Lower leg skin (tissue), 4 donors: ENCODE measurements around the gene TP53RK. TPM values are rescaled to one million over a fixed set of nuclear protein-coding genes. Genes with fewer than 3 reads are reported as not detected.
A peak's percentile ranks its signal among the peaks of the same experiment; 100 is the strongest.

Source experiments
- DNase-seq, 2 donors: peaks; one replicate each; pipeline ENCODE4 v3.0.0-alpha.2; 2019; ENCODE audit warnings: low spot score in 2 of 2
- H3K4me3 ChIP-seq: fragments of 200-600 bp; sonication (generic); 2 replicates; pipeline ENCODE4 v1.5.1; 2017; ENCODE audit warnings: mild to moderate bottlenecking, low read depth; ENCODE audit not compliant: poor library complexity, severe bottlenecking
- POLR2A ChIP-seq, 2 donors: fragments of 450-650 bp; IDR thresholded peaks; one replicate each; pipeline ENCODE4 v1.6.1; 2016 to 2017; ENCODE audit warnings: antibody characterized with exemption in 2 of 2, mild to moderate bottlenecking in 1 of 2, moderate library complexity in 1 of 2
- WGBS, 2 donors: methylation state at CpG; one replicate each; pipeline ENCODE4 v1.1.5; 2018; 5-methylcytosine and 5-hydroxymethylcytosine counted together
- intact Hi-C: fragments of 100-400 bp; cut with DNase I; formaldehyde crosslinking; loops from one replicate; pipeline ENCODE4 v1.15.0; 2023; ENCODE audit warnings: low total_unique reads
- total RNA-seq, 4 donors: library from RNA; depleted of rRNA; stranded (reverse); fragments of >200 nt; gene quantifications; one replicate each; pipeline ENCODE4 v1.1.0, GENCODE V29; 2016
- TF ChIP-seq, protein P1 (sequence below), 3 donors: fragments of 450-650 bp; IDR thresholded peaks; one replicate each; pipeline ENCODE4 v1.5.1; 2016; ENCODE audit warnings: antibody characterized with exemption in 3 of 3, mild to moderate bottlenecking in 3 of 3, moderate library complexity in 2 of 3

TP53RK gene
- total RNA-seq, 4 donors from 2014 or later: 19.5 to 28.6 (median 24.0) TPM

DNA sequence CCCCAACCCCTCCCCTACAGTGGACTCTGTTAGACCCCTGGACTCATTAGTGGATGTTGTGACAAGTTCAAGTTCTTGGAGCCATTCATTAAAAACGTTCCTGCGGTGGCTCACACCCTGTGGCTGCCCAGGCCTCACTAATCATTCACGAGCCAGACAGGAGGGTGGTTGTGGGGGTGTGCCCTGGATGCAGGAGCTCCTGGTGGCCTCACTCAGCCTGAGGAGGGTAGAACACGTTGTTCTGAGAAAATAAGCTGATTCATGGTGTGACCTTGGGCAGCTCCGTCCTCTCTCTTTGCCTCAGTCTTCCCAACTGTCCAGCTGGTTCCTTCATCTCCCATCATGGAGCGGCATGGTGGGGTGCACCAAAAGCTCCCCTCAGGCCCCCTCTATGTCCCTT, 54.7 kb downstream of the TP53RK start:
- DNase-seq: peak in 1 of 2 donors; percentile 53
- 76 to 79% methylated on average over 6 of the region's 6 CpGs for WGBS, 2 donors
- no peak for TF ChIP-seq POLR2A (IDR thresholded peaks at IDR 0.05)
- TF ChIP-seq, protein P1, sequence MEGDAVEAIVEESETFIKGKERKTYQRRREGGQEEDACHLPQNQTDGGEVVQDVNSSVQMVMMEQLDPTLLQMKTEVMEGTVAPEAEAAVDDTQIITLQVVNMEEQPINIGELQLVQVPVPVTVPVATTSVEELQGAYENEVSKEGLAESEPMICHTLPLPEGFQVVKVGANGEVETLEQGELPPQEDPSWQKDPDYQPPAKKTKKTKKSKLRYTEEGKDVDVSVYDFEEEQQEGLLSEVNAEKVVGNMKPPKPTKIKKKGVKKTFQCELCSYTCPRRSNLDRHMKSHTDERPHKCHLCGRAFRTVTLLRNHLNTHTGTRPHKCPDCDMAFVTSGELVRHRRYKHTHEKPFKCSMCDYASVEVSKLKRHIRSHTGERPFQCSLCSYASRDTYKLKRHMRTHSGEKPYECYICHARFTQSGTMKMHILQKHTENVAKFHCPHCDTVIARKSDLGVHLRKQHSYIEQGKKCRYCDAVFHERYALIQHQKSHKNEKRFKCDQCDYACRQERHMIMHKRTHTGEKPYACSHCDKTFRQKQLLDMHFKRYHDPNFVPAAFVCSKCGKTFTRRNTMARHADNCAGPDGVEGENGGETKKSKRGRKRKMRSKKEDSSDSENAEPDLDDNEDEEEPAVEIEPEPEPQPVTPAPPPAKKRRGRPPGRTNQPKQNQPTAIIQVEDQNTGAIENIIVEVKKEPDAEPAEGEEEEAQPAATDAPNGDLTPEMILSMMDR (IDR thresholded peaks at IDR 0.05): no peak
- H3K4me3 ChIP-seq: no peak overlapping the region
- intact Hi-C loops: no loop called here

Other genes starting within 250 kb of the TP53RK start
- gene ZNF334, start 175.9 kb downstream of the TP53RK start, total RNA-seq: under 1 TPM; 0.38 to 0.76 (median 0.58) TPM
- not detected for gene OCSTAMP, start 138.8 kb downstream of the TP53RK start, total RNA-seq
- gene SLC13A3, start 38.0 kb downstream of the TP53RK start, total RNA-seq: 1 to 10 TPM; 1.4 to 3.3 (median 1.8) TPM
- gene SLC2A10, start 20.2 kb upstream of the TP53RK start, total RNA-seq: 10 to 100 TPM in 2 of 4 donors, 1 to 10 TPM in 2; 3.9 to 14.9 (median 10.0) TPM
- gene EYA2, start 205.4 kb upstream of the TP53RK start, total RNA-seq: 1 to 10 TPM in 3 of 4 donors, under 1 TPM in 1; 0.63 to 6.1 (median 3.3) TPM